Stomach (tissue), 9 donors: Measurements from ENCODE around the gene CREB1. TPM values are rescaled to one million over a fixed set of nuclear protein-coding genes. Genes with fewer than 3 reads are reported as not detected.

ENCODE experiments used
- DNase-seq, 2 donors: peaks; one replicate each; pipeline versions ENCODE4 v3.0.0 to v3.0.0-alpha.2; 2013 to 2019
- H3K27ac ChIP-seq, 5 donors: fragments of 200-600 bp in 4 of 5; sonication (generic) in 4 of 5; one replicate each; pipeline ENCODE4 v1.5.1; 2013 to 2019; ENCODE audit warnings: mild to moderate bottlenecking in 1 of 5, moderate library complexity in 1 of 5
- H3K27me3 ChIP-seq, 3 donors: fragments of 200-600 bp; sonication (generic); one replicate each; pipeline ENCODE4 v1.5.1; 2017 to 2019; ENCODE audit warnings: mixed run types in 1 of 3
- H3K36me3 ChIP-seq, 4 donors: fragments of 200-600 bp; sonication (generic); 1 replicate in 3 of 4; 2 replicates in 1 of 4; pipeline ENCODE4 v1.5.1; 2016 to 2019
- H3K4me1 ChIP-seq, 4 donors: fragments of 200-600 bp; sonication (generic); one replicate each; pipeline ENCODE4 v1.5.1; 2016 to 2019
- H3K4me3 ChIP-seq, 4 donors: fragments of 200-600 bp; sonication (generic) in 3 of 4; one replicate each; pipeline ENCODE4 v1.5.1; 2016 to 2019; ENCODE audit warnings: mild to moderate bottlenecking in 1 of 4
- H3K9me3 ChIP-seq, 4 donors: fragments of 200-600 bp; sonication (generic); one replicate each; pipeline ENCODE4 v1.5.1; 2016 to 2019
- EP300 ChIP-seq: sonication (generic); formaldehyde crosslinking; IDR thresholded peaks from one replicate; pipeline ENCODE4 v1.6.1; 2017; ENCODE audit warnings: antibody characterized with exemption
- POLR2A ChIP-seq, 4 donors: fragments of 450-650 bp; IDR thresholded peaks; one replicate each; pipeline ENCODE4 v1.6.1; 2016; ENCODE audit warnings: antibody characterized with exemption in 4 of 4, control low read depth in 2 of 4, mild to moderate bottlenecking in 1 of 4, moderate library complexity in 1 of 4
- POLR2AphosphoS5 ChIP-seq, 3 donors: sonication (generic); formaldehyde crosslinking; IDR thresholded peaks; one replicate each; pipeline ENCODE4 v1.6.1; 2016; ENCODE audit warnings: antibody characterized with exemption in 3 of 3
- WGBS, 5 donors: extraction: QIAGEN DNeasy Blood & Tissue Kit in 3 of 5; methylation state at CpG; one replicate each; pipeline versions ENCODE4 v1.1.5 to v1.1.7; 2013 to 2018; 5-methylcytosine and 5-hydroxymethylcytosine counted together
- intact Hi-C: fragments of 100-400 bp; cut with DNase I; formaldehyde crosslinking; loops from one replicate; pipeline ENCODE4 v1.15.1; 2023; ENCODE audit warnings: low total_unique reads
- polyA plus RNA-seq, 3 donors: library from polyadenylated mRNA; stranded (reverse); fragments of 200-250 nt; gene quantifications; one replicate each; pipeline ENCODE4 v1.2.3, GENCODE V29; 2013
- total RNA-seq, 5 donors: library from RNA; depleted of rRNA; stranded (reverse); fragments of >200 nt; gene quantifications; one replicate each; pipeline versions ENCODE4 v1.1.0 to v1.2.3, GENCODE V29; 2014 to 2016
- TF ChIP-seq, protein P1 (sequence below), 7 experiments: fragments of 450-650 bp in 4 of 7; fragments of 200-600 bp in 3 of 7; sonication (generic) in 3 of 7; IDR thresholded peaks; one replicate each; pipeline ENCODE4 v1.5.1; 2016 to 2019; ENCODE audit warnings: antibody characterized with exemption in 7 of 7, control low read depth in 2 of 7, mild to moderate bottlenecking in 1 of 7
- donor health status: healthy with polysubstance abuse.
- donor health status: Bipolar disorder and iron deficiency.
- donor health status: healthy.

The CREB1 gene
- total and polyA plus RNA-seq, 8 donors = 5.2 to 58.6 (median 16.3) TPM

DNA sequence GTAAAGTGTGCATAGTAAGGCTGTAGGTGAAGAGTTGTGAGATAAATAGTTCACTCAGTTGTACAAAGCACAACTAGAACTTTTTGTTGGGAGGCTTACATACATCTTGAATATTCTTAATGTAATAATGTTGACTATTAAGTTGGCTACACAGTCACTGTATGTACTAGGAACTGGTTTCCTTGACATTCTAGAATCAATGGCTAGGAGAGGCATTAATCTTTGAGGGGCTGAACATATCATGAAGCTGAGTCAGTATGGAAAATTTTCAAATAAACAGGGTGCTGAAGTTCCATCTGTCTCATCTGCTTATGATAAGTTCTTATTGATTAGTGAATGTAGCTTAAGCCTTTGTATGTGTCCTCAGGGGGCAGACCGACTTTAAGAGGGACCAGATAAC is 72.0 kb downstream of the CREB1 start:
- Histone ChIP-seq H3K36me3 (peaks cover 0 to 30% (median 12%) of the 10 kb centered on the region in 4 donors), H3K27ac (no peak overlapping the region), H3K4me1 (no peaks in the 10 kb centered on the region), H3K27me3 (no peaks in the 10 kb centered on the region), H3K9me3 (no peaks in the 10 kb centered on the region), H3K4me3 (no peak overlapping the region)
- DNase-seq = no peak
- intact Hi-C loops = no loop called here
- TF ChIP-seq EP300 = no peak
- no peak for TF ChIP-seq POLR2A (IDR thresholded peaks at IDR 0.05)
- TF ChIP-seq, protein P1, sequence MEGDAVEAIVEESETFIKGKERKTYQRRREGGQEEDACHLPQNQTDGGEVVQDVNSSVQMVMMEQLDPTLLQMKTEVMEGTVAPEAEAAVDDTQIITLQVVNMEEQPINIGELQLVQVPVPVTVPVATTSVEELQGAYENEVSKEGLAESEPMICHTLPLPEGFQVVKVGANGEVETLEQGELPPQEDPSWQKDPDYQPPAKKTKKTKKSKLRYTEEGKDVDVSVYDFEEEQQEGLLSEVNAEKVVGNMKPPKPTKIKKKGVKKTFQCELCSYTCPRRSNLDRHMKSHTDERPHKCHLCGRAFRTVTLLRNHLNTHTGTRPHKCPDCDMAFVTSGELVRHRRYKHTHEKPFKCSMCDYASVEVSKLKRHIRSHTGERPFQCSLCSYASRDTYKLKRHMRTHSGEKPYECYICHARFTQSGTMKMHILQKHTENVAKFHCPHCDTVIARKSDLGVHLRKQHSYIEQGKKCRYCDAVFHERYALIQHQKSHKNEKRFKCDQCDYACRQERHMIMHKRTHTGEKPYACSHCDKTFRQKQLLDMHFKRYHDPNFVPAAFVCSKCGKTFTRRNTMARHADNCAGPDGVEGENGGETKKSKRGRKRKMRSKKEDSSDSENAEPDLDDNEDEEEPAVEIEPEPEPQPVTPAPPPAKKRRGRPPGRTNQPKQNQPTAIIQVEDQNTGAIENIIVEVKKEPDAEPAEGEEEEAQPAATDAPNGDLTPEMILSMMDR (IDR thresholded peaks at IDR 0.05) = no peak
- TF ChIP-seq POLR2AphosphoS5 (IDR thresholded peaks at IDR 0.05) = no peak
- WGBS, 5 donors = 93 to 100% (median 94%) methylated on average over 1 of the region's 1 CpG

DNA sequence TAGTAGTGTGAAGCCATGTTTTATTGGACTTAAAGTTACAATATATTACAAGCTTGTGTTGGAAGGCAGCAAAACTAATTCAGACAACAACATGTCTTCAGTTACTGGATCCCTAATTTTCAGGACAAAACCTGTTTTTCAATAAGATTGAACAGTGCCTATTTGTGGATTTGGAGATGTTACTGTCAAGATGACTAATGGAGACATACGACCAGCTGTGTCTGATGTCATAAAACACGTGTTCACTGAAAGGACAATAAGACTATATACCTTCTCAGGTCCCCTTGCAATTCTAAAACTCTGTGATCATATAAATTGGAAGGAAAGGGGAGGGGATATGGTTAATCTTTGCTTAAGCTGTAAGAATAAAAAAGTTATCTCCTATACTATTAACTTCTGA is 73.7 kb downstream of the CREB1 start:
- DNase-seq = no peak
- no peak overlapping the region for H3K4me3 ChIP-seq
- H3K9me3 ChIP-seq = no peaks in the 10 kb centered on the region
- intact Hi-C loops = no loop called here
- H3K36me3 ChIP-seq = peaks cover 0 to 17% (median 1%) of the 10 kb centered on the region in 4 donors
- no peak overlapping the region for H3K27ac ChIP-seq
- TF ChIP-seq, protein P1 (IDR thresholded peaks at IDR 0.05) = no peak
- TF ChIP-seq POLR2A (IDR thresholded peaks at IDR 0.05) = no peak
- no peak for TF ChIP-seq EP300
- no peak for TF ChIP-seq POLR2AphosphoS5 (IDR thresholded peaks at IDR 0.05)
- H3K4me1 ChIP-seq = no peaks in the 10 kb centered on the region
- 66 to 71% (median 69%) methylated on average over 2 of the region's 2 CpGs for WGBS, 5 donors
- no peaks in the 10 kb centered on the region for H3K27me3 ChIP-seq

DNA sequence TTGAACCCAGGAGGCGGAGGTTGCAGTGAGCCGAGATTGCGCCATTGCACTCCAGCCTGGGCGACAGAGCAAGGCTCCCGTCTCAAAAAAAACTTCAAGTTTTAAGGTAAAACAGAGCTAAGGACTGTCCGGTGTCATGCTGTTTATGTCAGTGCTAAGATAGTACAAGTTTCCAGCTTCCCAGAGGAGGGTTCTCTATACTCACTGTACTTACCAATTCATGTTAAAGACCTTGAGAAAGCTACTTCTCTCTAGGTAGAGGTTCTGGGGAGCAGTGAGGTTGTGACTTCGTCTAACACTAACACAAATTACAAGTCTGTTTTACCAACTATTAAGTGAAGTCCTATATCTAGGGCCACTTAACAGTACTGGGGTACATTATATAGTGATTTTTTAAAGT is 76.6 kb downstream of the CREB1 start:
- intact Hi-C loops = no loop called here
- H3K27ac ChIP-seq = no peak overlapping the region

GRCh38 chr2:207606829-207607228 is 77.1 kb downstream of the CREB1 start:
- Histone ChIP-seq H3K4me3 (no peak overlapping the region), H3K4me1 (no peaks in the 10 kb centered on the region), H3K27me3 (no peaks in the 10 kb centered on the region), H3K36me3 (peaks cover 0 to 7% (median 0%) of the 10 kb centered on the region in 4 donors), H3K9me3 (no peaks in the 10 kb centered on the region), H3K27ac (no peak overlapping the region)
- DNase-seq = no peak
- TF ChIP-seq, protein P1 (IDR thresholded peaks at IDR 0.05) = no peak
- TF ChIP-seq EP300 = no peak
- no peak for TF ChIP-seq POLR2AphosphoS5 (IDR thresholded peaks at IDR 0.05)
- TF ChIP-seq POLR2A (IDR thresholded peaks at IDR 0.05) = no peak
- WGBS, 5 donors = 92 to 99% (median 95%) methylated on average over 5 of the region's 5 CpGs
- intact Hi-C loops = no loop called here

More for the DNA sequence above, 76.6 kb downstream of the CREB1 start:
- DNase-seq = no peak
- Histone ChIP-seq H3K9me3 (no peaks in the 10 kb centered on the region), H3K27me3 (no peaks in the 10 kb centered on the region), H3K4me3 (no peak overlapping the region), H3K4me1 (no peaks in the 10 kb centered on the region), H3K36me3 (peaks cover 0 to 7% (median 0%) of the 10 kb centered on the region in 4 donors)
- no peak for TF ChIP-seq EP300
- TF ChIP-seq, protein P1 (IDR thresholded peaks at IDR 0.05) = no peak
- TF ChIP-seq POLR2AphosphoS5 (IDR thresholded peaks at IDR 0.05) = no peak
- no peak for TF ChIP-seq POLR2A (IDR thresholded peaks at IDR 0.05)
- 91 to 97% (median 94%) methylated on average over 6 to 7 of the region's 7 CpGs for WGBS, 5 donors
